Measurements from ENCODE around the gene SLC16A6. TPM values are rescaled to one million over a fixed set of nuclear protein-coding genes. Genes with fewer than 3 reads are reported as not detected.
"Not testable (repeated sequence)": the region's sequence is repeated elsewhere in the genome, so short reads cannot be mapped to it uniquely, and the experiment has no call there.

The SLC16A6 gene
- polyA plus RNA-seq, 3 donors from 2014 or later = 0.88 to 4.8 (median 3.5) TPM

DNA sequence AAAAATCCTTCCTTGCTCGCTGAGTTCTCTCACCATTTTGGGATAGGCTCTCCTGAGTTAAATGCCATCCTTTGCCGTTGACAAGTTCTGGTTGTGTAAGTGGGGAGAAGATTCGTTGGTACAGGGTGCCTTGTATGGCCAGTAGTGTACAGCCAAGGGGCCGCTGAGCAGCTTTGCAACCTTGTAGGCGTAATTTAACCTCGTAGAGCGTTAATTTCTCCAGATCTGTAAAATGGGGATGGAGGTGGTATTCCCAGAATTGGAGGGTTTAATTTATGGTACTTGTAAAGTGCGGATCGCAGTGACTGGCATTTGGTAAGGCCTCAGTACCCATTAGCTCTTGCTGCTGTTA, 1.7 kb upstream of the SLC16A6 start:
- H3K27ac Mint-ChIP-seq = peak overlapping the region; percentile 86 to 96 (median 95)
- peak overlapping the region; percentile 79 to 91 (median 87) for H3K4me3 Mint-ChIP-seq
- H3K36me3 Mint-ChIP-seq = no peaks in the 10 kb centered on the region
- H3K4me1 Mint-ChIP-seq = peaks cover 74 to 78% of the 10 kb centered on the region in 2 donors
- no peak for DNase-seq
- H3K9me3 Mint-ChIP-seq = no peaks in the 10 kb centered on the region
- peaks cover 4 to 29% (median 17%) of the 10 kb centered on the region in 3 donors for H3K27me3 Mint-ChIP-seq (ENCODE audit: low read depth in 3 of 3)

DNA sequence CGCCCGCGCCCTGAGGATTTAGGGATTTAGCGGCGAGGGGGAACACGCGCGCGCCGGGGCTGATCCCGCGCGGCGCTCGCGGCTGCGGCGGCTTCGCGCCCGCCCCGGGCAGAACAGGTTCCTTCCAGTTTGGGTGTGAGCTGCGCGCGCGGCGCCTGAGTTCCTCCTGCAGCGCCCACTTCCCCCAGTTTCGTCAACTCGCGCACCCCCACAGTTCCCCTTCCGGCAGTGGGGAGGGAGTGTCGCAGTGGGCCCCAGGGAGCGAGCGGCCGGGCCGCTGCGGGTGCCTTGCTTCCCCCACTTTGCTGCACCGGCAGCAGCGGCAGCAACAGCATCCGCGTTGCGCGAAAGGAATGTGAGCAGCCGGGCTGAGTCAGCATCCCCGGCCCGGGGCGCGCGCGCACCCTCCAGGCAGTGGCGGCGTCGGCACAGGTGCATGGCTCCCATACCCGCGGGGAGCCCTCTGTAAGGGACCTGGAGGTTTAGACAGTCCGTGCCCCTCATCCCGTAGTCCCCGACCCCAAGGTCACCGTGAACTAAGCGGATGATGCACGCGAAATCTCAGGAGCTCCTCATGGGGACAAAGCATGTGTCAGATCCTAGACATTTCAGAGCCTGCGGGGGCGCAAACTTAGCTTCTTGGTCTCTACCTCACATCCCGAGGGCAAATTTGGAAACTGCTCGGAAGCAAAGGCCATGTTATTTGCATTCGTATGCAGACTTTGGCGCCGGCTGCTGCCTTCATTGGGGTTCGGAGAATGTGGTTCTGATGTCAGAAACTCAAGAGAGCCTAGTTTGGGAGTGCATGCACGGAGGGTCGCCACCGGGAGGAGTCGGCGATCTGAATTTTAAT, 1.1 kb upstream of the SLC16A6 start:
- no peaks in the 10 kb centered on the region for H3K9me3 Mint-ChIP-seq
- peak overlapping the region; percentile 79 to 91 (median 87) for H3K4me3 Mint-ChIP-seq
- peak overlapping the region; percentile 86 to 96 (median 95) for H3K27ac Mint-ChIP-seq
- H3K4me1 Mint-ChIP-seq = peaks cover 74 to 78% of the 10 kb centered on the region in 2 donors
- peak; percentile 97 to 98 (median 98) for DNase-seq
- no peaks in the 10 kb centered on the region for H3K36me3 Mint-ChIP-seq
- peaks cover 6 to 29% (median 17%) of the 10 kb centered on the region in 3 donors for H3K27me3 Mint-ChIP-seq (ENCODE audit: low read depth in 3 of 3)

DNA sequence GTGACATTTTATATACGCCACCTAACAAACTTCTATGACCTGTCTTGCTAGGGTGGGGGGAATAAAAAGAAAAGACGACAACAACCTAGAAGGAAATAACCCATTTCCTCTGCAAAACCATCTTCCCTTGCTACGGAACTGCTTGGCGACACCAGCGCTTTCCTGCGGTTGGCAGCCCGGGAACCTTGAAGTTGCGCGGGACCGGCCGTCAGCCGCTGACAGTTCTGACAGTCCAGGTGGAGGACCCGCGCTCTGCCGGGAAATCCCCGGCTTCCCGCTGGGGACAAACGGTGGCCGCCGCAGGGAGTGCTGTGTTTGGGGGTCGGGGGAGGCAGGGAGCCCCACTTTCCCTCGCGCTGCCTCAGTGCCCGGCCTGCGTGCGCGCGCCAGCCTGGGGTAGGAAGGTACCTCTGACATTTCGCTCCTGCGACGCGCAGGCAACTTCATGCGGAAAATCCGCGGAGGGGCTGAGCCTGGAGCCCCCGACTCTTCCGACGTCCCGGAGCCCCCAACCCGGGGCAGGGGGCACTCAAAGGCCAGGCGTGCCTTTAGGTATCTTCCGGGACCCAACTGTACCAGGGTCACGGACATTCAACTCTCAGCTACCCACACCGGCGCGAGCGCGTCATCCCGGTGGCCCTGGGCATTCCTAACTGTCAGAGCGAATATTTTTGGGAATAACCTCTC, 516 bp downstream of the SLC16A6 start:
- peak overlapping the region; percentile 97 to 100 (median 99) for H3K4me3 Mint-ChIP-seq
- H3K9me3 Mint-ChIP-seq = no peaks in the 10 kb centered on the region
- H3K27me3 Mint-ChIP-seq (ENCODE audit: low read depth in 3 of 3) = peaks cover 6 to 26% (median 12%) of the 10 kb centered on the region in 3 donors
- H3K27ac Mint-ChIP-seq = peak overlapping the region; percentile 97 to 100 (median 99)
- peak; percentile 87 to 88 (median 88) for DNase-seq
- peaks cover 70 to 77% of the 10 kb centered on the region in 2 donors for H3K4me1 Mint-ChIP-seq
- no peaks in the 10 kb centered on the region for H3K36me3 Mint-ChIP-seq

DNA sequence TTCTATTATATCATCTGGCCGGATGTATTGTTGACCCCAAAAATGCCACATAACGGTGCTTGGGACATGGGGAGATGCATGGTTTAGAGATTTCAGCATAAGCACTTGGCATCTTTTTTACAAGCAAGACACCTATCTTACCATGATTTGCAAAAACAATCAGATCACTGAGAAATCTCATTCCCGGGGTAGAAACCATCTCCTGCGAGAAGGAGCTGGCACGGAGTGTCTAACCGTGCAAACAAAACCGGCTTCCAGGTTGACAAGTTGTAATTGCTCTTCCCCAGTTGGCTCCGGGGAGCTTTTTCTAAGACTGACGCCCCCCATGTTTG, 1.0 kb downstream of the SLC16A6 start:
- Mint-ChIP-seq H3K27ac (peak overlapping the region; percentile 97 to 100 (median 99)), H3K4me1 (peaks cover 69 to 76% of the 10 kb centered on the region in 2 donors)

GRCh38 chr17:68289473-68289872, 1.5 kb downstream of the SLC16A6 start:
- Mint-ChIP-seq H3K9me3 (no peaks in the 10 kb centered on the region), H3K27ac (peak overlapping the region; percentile 97 to 100 (median 99)), H3K4me1 (peaks cover 67 to 76% of the 10 kb centered on the region in 2 donors), H3K4me3 (peak overlapping the region; percentile 97 to 100 (median 99)), H3K27me3 (ENCODE audit: low read depth in 3 of 3) (peaks cover 6 to 26% (median 12%) of the 10 kb centered on the region in 3 donors), H3K36me3 (peaks cover 0 to under 1% (median 0%) of the 10 kb centered on the region in 3 donors)
- peak; percentile 26 to 42 (median 41) for DNase-seq

More for the DNA sequence above, 1.0 kb downstream of the SLC16A6 start:
- DNase-seq = no peak
- Mint-ChIP-seq H3K36me3 (no peaks in the 10 kb centered on the region), H3K27me3 (ENCODE audit: low read depth in 3 of 3) (peaks cover 6 to 26% (median 12%) of the 10 kb centered on the region in 3 donors), H3K9me3 (no peaks in the 10 kb centered on the region), H3K4me3 (peak overlapping the region; percentile 97 to 100 (median 99))

GRCh38 chr17:68288804-68289203, 2.1 kb downstream of the SLC16A6 start:
- peaks cover 6 to 25% (median 12%) of the 10 kb centered on the region in 3 donors for H3K27me3 Mint-ChIP-seq (ENCODE audit: low read depth in 3 of 3)
- peak; percentile 33 to 43 (median 38) for DNase-seq
- peak overlapping the region; percentile 97 to 100 (median 99) for H3K27ac Mint-ChIP-seq
- H3K4me3 Mint-ChIP-seq = peak overlapping the region; percentile 97 to 100 (median 99)
- peaks cover 0 to 3% (median 0%) of the 10 kb centered on the region in 3 donors for H3K36me3 Mint-ChIP-seq
- no peaks in the 10 kb centered on the region for H3K9me3 Mint-ChIP-seq
- H3K4me1 Mint-ChIP-seq = peaks cover 60 to 71% of the 10 kb centered on the region in 2 donors

- Mint-ChIP-seq H3K27ac (peak overlapping the region; percentile 97 to 100 (median 99)), H3K36me3 (peaks cover 0 to 3% (median 0%) of the 10 kb centered on the region in 3 donors), H3K4me3 (peak overlapping the region; percentile 97 to 100 (median 99)), H3K27me3 (ENCODE audit: low read depth in 3 of 3) (peaks cover 6 to 23% (median 12%) of the 10 kb centered on the region in 3 donors), H3K4me1 (peaks cover 57 to 66% of the 10 kb centered on the region in 2 donors), H3K9me3 (no peaks in the 10 kb centered on the region)
- DNase-seq = no peak
These were observed 2.6 kb downstream of the SLC16A6 start for GRCh38 chr17:68288375-68288774.

- DNase-seq; H3K9me3 Mint-ChIP-seq; H3K27me3 Mint-ChIP-seq (ENCODE audit: low read depth in 3 of 3); H3K4me3 Mint-ChIP-seq: not testable (repeated sequence)
- Mint-ChIP-seq H3K4me1 (peaks cover 37 to 42% of the 10 kb centered on the region in 2 donors), H3K36me3 (peaks cover 29 to 40% (median 37%) of the 10 kb centered on the region in 3 donors), H3K27ac (peak overlapping the region; percentile 7 to 84 (median 61))
These were observed 9.0 kb downstream of the SLC16A6 start for GRCh38 chr17:68281965-68282364.

- Mint-ChIP-seq H3K9me3 (no peaks in the 10 kb centered on the region), H3K27ac (peak overlapping the region in 4 of 6 donors; percentile 45 to 55 (median 52)), H3K27me3 (ENCODE audit: low read depth in 3 of 3) (peaks cover 0 to 2% (median 0%) of the 10 kb centered on the region in 3 donors), H3K4me1 (peaks cover 21 to 24% of the 10 kb centered on the region in 2 donors), H3K36me3 (peaks cover 44 to 61% (median 52%) of the 10 kb centered on the region in 3 donors), H3K4me3 (no peak overlapping the region)
- DNase-seq = no peak
These were observed 13.1 kb downstream of the SLC16A6 start for GRCh38 chr17:68277807-68278206.

- H3K27ac Mint-ChIP-seq = not testable (repeated sequence)
These were observed 14.6 kb downstream of the SLC16A6 start for GRCh38 chr17:68276339-68276738.

DNA sequence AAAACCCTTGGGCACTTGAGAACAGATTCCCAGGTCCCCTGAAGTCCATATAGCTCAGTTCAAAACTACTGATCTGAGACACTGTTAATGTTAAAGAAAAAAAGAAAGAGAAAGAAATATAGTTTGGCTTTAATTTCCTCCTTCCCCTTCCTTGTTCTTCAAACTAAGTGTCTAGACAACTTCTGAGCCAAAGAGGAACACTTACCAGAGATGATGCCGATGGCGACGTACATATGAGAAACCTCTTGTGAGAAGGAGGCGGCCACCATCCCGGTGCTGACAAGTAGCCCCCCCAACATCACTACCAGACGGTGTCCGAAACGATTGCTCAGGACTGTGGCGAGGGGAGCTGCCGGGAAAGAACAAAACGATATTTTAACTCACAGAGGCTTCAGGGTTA, 17.2 kb downstream of the SLC16A6 start:
- H3K36me3 Mint-ChIP-seq = peaks cover 33 to 58% (median 38%) of the 10 kb centered on the region in 3 donors
- no peaks in the 10 kb centered on the region for H3K9me3 Mint-ChIP-seq
- H3K4me1 Mint-ChIP-seq = peaks cover 0 to 2% of the 10 kb centered on the region in 2 donors
- H3K27ac Mint-ChIP-seq = peak overlapping the region in 2 of 6 donors; percentile 14 to 62
- no peak for DNase-seq
- no peak overlapping the region for H3K4me3 Mint-ChIP-seq
- peaks cover 0 to 2% (median 0%) of the 10 kb centered on the region in 3 donors for H3K27me3 Mint-ChIP-seq (ENCODE audit: low read depth in 3 of 3)

More at GRCh38 chr17:68276339-68276738, 14.6 kb downstream of the SLC16A6 start:
- H3K27me3 Mint-ChIP-seq (ENCODE audit: low read depth in 3 of 3); DNase-seq; H3K4me3 Mint-ChIP-seq; H3K9me3 Mint-ChIP-seq: not testable (repeated sequence)
- Mint-ChIP-seq H3K4me1 (peaks cover 9 to 15% of the 10 kb centered on the region in 2 donors), H3K36me3 (peaks cover 46 to 60% (median 48%) of the 10 kb centered on the region in 3 donors)

GRCh38 chr17:68265833-68266232, 25.1 kb downstream of the SLC16A6 start:
- Mint-ChIP-seq H3K4me1 (peaks cover 48% of the 10 kb centered on the region in 2 donors), H3K36me3 (peaks cover 16 to 23% (median 18%) of the 10 kb centered on the region in 3 donors), H3K27ac (peak overlapping the region; percentile 90 to 97 (median 96)), H3K4me3 (peak overlapping the region in 3 of 5 donors; percentile 65 to 76 (median 72))
- H3K9me3 Mint-ChIP-seq; DNase-seq; H3K27me3 Mint-ChIP-seq (ENCODE audit: low read depth in 3 of 3): not testable (repeated sequence)

DNA sequence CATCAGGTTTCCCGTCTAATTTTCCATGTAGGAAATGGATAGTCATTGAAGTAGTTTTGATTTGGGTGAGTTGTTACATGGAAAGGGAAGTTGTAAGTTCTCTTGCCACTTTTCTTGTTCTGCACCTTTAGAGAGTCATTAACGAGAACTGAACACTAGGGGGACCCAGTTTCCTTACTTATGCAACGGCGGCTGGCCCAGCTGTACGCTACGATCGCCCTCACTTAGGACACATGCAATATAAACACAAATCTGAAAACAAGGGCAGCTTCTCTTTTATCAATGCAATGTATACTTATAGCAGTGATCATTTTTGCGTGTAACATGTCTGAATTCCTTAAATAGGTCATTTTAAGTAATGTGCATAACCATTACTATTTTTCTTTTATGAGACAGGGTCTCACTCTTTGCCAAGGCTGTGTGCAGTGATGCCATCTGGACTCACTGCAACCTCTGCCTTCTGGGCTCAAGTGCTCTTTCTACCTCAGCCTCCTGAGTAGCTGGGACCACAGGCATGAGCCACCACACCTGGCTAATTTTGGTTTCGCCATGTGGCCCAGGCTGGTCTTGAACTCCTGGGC, 27.7 kb downstream of the SLC16A6 start:
- Mint-ChIP-seq H3K4me3 (peak overlapping the region in 4 of 5 donors; percentile 15 to 36 (median 24)), H3K4me1 (peaks cover 67 to 75% of the 10 kb centered on the region in 2 donors), H3K27me3 (ENCODE audit: low read depth in 3 of 3) (peaks cover 0 to 13% (median 8%) of the 10 kb centered on the region in 3 donors), H3K27ac (peak overlapping the region; percentile 65 to 100 (median 90)), H3K36me3 (peaks cover 7 to 13% (median 9%) of the 10 kb centered on the region in 3 donors)
- peak in 2 of 3 donors; percentile 46 to 72 for DNase-seq
- not testable (repeated sequence) for H3K9me3 Mint-ChIP-seq
